HT1080 (cell line): Measurements from ENCODE around the gene ANTXR1. TPM values are rescaled to one million over a fixed set of nuclear protein-coding genes. Genes with fewer than 3 reads are reported as not detected.
A peak's percentile ranks its signal among the peaks of the same experiment; 100 is the strongest.

ENCODE experiments used
- DNase-seq: peaks from one replicate; pipeline ENCODE4 v3.0.0-alpha.2; 2015; ENCODE audit warnings: low read depth
- total RNA-seq: library from RNA; depleted of rRNA; stranded (reverse); fragments of >200 nt; shearing (Covaris generic); gene quantifications from 2 replicates; pipeline ENCODE4 v1.2.3, GENCODE V29; 2014

ANTXR1 gene
- total RNA-seq, 1 experiment from 2014 or later = 40.4 TPM

DNA sequence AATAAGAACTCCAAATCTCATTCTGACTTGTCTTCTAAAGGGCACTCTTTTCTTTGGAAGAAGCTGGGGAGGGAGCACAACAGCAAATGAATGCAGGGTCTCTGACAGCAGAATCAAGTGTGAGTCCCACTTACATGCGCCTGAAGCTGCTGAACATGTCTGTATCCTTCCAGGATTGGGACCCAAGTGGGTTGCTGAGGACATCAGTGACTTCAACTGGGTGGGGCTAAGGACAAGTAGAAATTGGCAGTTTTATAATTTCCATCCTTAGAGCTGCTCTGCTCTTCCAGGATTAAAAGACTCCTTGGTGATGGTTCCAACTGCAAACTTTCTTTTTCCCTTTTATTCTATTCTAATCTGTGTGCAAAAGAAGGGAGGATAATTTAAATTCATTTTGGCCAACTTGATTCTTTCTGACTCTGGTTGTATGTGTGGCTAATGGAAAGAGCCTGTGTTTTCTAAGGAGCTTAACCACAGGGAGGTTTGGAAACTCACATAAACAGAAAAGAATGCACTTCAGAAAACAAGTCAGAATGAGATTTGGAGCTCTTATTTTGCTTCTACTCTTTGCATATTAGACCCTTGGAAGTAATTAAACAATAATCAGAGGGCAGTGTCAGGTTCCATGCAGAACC, 20.6 kb downstream of the ANTXR1 start:
- no peak for DNase-seq

DNA sequence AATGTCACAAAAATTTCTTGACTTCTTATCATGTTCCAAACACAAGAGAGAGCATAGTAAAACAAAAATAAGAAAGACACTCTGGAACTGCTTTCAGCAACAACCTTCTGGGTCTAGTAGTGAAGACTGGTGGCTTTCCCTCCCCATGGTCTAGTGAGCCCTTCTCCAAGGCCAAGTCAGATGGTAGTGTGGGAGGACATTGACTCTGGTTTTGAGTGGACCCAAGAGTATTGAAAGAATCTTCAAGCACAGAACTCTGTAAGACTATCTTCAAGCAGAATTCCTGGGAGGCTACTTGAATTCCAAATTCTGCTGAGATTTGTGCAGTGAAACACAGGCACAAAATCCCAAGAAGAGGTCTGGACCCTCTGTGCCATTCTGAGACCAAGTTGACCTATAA, 21.1 kb downstream of the ANTXR1 start:
- DNase-seq = no peak

DNA sequence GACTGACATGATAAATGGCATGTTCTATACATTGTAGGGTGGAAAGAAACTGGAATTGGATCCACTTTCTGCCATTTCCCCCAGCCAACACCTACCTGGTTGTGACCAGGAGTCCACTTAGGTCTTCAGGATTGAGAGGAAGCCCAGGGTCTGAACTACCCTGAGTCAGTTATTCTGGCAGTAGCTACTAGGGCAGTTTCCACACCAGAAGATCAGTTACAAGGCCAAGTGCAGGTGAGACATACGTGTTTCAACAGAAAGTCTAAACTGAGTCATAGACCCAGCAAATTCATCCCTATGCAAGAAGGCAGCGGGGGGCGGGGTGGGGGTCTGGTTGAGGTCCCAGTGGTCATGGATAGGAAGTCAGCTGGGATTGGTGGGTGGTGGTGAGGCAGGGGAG, 21.9 kb downstream of the ANTXR1 start:
- no peak for DNase-seq

DNA sequence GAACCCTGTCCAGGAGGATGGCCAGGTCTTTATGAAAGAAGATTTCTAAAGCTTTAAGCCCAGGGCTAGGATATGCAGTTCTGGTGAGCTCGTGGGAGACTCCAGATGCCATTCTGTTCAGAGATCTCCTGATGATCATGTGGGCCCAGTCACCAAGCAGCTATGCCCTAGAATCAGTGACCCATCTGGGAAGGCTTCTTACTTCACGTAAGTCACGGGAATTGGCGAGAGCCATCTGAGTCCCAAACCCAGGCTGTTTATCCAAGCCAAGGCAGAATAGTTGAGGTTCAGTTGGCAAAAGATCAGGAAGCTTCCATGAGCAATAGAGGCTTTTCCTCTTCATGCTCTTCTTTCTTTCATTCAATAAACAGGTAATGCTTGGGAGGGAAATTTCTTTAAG, 23.9 kb downstream of the ANTXR1 start:
- DNase-seq = no peak

DNA sequence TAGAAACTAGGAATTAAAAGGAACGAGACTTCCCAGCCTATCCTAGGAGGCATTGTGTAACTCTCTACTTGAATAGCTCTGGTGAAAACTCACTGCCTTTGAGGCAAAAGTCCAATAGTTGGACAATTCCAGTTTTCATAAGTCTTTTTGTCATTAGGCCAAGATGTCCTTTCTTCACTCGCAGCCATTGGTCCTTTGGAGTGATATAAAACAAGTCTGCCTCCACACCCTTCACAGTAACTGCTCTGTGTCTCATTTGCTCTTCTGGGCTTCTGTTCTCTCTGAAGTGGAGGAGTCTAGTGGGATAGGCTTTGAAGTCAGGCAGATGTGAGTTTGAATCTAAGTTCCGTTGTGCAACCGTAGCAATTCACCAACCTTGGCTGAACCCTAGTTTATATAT, 28.2 kb downstream of the ANTXR1 start:
- no peak for DNase-seq

DNA sequence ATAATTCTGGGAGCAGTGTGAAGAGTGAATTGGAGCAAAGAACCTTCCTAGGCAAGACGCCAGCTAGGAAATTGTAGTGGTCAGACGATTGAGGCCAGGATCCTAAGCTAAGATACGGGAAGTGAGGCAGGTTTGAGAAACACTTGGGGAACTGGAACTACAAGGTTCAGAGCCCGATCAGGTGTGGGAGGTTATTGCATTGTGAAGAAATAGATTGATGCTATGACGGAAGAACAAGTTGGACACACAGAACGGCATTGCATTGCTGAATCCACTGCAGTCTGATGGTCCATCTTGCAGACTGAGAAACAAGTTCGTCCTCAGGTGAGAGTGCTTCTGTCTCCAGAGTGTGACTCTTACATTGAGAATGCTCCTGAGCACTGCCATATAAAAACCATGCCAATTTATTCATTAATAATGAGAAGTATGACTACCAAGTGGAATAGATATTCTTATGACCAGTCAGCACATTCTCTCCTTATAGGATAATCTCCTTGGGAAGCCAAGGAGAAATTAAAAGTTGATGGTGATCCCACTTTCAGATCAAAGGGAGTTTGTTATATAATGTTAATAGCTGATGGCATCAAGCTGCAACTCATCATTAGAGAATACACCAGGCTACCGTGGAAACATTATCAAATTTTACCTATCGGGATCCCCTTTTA, 30.9 kb downstream of the ANTXR1 start:
- no peak for DNase-seq

DNA sequence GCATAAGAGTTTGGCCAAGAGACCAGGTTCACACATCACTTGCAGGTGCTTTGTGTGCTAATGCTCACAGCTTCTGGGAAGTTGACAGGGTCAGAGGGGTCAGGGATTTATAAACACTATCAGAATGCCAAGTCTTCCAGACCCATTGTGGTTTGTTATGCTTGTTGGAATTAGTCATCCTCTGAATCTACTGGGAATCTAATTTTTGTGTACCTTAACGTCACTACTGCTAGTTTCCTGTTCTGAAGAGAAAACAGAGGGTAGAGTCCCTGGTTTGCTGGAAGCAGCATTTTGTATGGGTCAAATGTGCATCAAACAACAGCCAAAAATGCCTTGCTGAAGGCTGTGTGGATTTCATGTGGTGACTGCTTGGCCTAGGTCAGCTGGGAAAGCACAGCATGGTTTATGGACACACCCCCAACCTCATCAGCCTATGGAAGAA, 33.3 kb downstream of the ANTXR1 start:
- peak; percentile 81 for DNase-seq

DNA sequence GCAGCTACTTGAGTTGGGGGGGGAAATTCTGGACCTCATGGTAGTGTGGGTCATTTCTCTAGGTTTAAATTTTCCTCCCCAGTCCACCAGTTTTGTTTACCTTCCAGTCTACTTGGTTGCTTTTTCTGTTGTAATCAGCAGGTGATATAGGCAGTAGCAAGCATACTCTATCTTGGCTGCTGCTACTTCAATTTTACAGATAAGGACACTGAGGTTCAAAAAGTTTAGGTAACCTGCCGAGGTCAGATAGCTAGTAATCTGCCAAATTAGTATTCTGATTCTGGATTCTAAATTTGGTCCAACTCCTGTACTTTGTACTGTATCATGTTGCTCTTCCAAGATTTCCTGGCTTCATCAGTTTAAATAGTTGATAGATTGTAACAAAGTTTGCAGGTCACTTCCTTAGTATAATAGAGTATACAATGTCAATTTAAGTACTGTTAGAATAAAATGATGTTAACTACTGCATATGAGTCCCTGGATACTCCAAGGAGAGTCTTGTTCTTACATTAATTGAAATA, 34.7 kb downstream of the ANTXR1 start:
- no peak for DNase-seq

DNA sequence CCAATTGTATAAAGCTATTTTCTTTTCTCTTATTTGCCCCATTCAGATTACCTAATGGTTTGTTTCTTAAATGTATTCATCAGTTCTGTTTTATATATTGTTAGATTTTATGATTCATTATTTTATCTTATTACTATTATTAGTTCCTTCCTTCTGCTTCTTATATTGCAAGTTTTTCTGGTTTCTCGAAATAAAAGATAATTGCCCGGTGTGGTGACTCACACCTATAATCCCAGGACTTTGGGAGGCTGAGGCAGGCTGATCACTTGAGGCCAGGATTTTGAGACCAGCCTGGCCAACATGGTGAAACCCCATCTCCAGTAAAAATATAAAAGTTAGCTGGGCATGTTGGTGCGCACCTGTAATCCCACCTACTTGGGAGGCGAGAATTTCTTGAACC, 37.8 kb downstream of the ANTXR1 start:
- no peak for DNase-seq

DNA sequence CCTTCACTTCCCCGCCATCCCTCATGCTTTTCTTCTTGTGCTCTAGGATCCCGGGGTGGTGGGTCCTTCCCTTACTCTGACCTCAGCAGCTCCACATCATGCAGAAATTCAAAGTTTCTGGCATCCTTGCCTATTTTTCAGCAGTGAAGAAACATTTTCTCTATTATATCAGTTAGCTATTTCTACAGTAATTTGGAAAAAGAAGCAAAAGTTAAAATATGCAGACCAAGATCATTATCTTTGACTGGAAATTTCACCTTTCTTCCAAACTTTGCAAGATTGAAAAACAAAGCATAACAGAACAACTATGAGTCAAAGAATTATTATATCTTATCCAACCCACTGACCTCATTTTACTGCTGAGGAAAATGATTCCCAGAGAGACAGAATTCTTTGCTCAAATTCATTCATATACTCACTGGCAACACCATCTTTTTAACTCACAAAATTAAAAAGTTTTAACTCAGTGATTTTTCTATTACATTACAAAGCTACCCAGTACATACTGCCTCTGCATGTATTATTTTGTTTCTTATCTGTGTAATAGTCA, 40.5 kb downstream of the ANTXR1 start:
- no peak for DNase-seq

DNA sequence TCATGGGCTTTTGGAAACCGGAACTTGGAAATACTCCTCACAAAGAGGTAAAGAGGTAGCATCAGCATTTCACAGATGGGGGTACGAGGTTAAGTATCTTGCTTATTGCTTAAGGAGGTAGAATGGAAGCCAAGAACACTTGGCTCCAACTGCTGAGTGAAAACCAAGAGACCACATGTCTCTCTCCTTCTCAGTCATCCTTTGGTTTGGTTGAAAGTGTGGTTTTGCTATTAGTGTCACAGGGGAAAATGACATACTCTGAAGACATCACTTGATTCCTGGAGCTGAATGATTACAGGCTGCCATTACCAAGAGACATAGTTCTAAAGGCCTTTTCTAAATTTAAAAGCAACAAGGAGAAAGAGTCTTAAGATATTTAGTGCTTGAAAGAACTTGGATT, 41.5 kb downstream of the ANTXR1 start:
- no peak for DNase-seq

DNA sequence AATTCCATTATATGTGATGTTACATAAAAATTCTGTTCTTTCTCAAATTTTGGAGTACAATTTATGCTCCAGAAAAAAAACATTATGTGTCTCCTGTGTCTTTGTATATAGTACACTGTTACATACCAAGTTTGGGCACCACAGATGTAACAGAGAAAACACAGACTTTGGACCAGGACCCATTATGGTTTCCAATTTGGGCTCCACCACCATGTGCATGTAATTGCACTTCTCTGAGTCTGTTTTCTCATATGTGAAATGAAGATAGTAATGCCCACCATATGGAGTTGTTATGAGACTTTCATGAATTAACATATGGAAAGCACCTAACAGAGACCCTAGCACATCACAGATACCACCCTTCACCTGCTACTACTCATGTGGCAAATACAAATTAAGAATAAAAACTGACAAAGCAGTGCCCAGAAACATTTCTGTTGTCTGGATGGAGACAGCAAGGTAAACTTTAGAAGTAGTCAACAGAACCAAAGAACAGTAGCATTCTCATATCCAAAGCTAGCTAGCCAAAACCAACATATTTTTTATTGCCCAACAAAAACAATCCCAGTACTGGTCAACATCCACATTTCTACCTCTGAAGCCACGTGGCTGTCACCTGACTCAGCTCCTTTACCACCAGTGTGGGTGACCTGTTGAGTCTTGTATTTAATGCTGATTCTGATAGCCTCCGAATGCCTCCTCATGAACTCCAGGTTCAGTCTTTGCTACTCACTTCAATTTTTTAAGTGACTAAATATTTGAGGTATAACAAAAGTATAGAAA, 42.9 kb downstream of the ANTXR1 start:
- DNase-seq = no peak

DNA sequence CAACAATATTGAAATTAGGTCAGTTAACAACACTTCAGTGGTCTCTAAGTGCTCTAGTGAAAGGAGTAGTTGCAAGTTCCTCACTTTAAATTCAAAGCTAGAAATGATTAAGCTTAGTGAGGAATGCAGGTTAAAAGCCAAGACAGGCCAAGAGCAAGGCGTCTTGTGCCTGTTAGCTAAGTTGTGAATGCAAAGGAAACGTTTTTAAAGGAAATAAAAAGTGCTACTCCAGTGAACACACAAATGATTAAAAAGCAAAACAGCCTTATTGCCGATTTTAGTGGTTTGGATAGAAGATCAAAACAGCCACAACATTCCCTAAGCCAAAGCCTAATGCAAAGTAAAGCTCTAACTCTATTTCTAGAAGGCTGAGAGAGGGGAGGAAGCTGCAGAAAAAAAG, 44.7 kb downstream of the ANTXR1 start:
- DNase-seq = no peak

DNA sequence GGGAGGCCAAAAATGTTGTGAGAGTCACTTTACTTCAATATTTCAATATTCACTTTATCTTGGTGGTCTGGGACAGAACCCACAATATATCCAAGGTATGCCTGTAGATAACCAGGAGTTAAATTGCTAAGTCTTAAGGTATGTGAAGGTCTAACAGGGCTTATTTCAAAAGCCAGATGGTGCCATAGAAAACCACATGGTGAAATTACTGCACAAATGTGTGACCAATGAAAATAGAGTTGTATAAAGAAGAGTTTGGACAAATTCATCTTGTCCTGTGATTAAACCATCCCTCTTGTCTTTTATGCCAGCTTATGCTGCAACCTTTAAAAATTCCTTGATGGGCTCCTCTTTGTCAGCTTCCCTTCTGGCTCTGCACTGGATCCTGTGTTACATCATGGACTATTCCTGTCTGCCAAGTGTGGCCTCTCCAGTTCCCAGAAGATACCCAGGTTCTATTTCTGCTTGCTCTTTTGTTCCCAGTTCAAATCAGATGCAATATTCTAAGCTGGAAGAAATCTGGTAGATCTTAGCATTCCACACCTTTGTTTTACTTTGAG, 46.8 kb downstream of the ANTXR1 start:
- no peak for DNase-seq

DNA sequence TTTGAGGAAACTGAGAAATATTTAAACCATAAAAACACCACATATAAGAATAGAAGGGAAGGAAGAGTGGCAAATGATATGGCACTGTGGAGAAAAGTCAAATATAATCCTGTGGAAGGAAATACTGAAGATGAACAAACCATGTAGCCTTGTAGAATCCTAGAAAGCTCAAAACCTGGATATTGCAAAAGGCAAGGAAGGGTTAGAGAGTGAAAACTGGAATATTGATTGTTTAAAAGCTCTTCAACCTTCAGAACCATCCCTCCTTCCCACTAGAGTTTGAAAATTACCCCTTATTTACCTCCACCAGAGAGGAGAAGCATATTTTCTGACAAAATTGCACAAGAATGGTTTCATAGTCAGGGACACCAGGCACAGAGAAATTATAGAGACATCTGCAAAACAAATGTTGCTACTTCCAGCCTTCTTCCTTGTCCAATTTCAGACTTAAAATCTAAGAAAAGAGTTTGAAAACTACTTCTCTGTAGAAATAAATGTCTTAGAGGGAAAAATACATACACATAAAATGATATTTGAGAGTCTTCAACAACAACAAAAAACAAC, 48.0 kb downstream of the ANTXR1 start:
- DNase-seq = no peak

DNA sequence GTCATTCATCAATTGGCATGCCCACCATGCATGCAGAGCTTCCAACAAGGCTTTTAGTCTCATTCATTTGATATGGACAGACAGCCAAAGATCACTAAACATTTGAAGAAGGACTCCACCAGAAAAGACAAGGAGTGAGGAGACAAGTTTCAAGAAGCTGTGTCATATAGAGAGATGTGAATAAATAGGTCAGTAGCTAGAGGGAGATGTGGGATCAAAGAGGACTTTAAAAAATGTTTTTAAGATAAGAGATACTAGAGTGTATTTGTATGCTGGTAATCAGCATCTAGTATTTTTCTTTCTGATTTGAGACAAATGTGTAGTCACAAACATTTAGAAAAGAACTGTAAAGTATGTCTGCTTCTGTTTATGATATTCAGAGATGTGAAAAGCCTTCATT, 48.5 kb downstream of the ANTXR1 start:
- no peak for DNase-seq

DNA sequence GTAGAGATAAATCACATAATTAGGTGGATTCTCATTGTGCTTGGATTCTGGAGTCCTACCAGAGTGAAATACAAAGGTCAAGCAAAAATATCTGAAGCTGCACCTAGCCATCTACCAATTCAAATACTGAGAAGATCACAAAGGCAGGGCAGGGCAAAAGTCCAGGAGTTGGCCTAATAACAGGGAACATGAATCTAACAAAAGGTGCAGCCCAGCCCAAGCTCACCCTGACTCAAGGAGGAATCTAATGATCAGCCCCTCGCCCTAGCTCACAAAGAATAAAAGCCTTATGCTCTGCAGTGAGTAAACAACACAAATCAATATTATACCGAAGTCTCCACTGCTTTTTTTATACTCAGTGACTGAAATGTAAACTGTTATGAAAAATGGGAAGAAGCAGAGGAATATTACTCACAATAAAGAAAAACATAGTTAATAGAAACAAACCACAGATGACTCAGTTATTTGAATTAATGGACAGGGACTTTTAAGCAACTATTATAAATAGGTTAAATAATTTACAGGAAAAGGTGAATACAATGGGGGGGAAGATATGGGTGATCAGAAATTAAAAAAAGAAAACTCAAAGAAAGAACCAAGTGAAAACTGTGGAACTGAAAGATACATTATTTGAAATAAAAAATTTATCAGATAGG, 49.5 kb downstream of the ANTXR1 start:
- no peak for DNase-seq

DNA sequence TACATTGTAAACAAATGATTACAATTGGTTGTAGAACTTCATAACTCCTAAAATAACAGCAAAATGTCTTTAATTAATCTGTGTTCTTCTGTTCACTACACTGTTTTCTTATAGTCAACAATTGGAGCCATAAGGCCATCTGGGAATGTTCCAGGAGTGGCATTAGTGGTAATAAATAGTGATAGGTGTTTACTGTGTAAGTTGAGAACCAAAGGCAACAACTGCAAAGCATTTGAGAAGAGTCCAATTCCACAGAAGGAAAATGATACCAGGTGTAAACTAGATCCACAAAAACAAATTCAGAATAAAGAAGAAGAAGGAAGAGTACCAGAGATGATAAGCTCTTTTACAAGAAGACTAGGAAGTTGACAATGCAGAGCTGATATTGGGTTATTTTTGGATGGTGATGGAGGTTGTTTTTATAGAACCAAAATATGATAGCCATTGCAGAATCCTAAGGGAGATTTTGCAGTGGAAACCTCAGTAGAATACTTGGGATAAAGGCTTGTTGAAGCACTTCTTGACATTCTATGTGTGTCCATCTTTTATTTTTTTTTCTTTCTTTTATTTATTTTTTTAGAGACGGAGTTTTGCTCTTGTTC, 52.9 kb downstream of the ANTXR1 start:
- DNase-seq = no peak

DNA sequence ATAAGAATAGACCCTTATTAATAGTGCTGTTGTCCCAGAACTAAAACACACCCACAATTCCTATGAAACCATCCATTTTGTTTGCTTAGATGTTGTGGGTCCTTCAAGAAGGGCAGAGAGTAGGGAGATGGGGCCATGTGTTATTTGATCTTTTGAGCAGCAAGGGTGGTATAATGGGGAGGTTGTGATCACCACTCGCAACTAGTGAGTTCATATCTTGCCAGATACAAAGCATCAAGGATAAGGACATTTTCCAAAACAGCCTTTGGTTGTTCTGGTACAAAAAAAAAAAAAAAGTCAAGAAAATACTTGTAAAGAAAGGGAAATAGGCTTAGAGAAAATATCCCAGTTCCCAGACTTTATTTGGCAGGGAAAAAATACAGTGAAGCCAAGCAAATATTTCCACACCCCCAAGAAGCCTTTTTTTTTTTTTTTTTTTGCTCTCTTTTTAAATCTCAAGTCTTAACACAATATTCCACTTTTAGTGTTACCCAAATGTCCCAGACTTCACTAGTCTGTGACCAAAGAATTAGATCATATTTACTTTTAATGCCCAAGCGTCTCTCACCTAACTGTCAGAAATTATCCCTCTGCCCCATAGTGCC, 54.1 kb downstream of the ANTXR1 start:
- DNase-seq = no peak

DNA sequence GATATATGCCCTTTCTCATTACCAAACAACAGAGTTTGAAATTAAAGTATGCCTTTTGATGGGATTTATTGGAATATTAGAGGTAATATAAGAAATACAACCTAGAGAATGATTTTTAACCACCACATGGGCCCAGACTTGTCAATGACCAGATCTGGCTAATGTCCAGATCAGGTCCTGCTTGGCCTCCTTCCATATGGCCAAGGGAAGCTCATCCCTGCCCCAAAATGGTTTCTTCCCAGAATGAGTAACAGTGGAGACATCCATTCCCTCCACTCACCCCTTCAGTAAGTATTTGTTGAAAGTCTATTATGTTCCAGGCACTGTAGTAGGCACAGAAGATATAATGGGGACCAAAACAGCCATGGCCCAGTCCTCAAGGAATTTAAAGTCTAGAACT, 54.9 kb downstream of the ANTXR1 start:
- DNase-seq = no peak
